Smooth muscle cell of the umbilical artery (primary cell): ENCODE results near the gene BHMT2. TPM values are rescaled to one million over a fixed set of nuclear protein-coding genes. Genes with fewer than 3 reads are reported as not detected.

Experiments used
- total RNA-seq: library from RNA; depleted of rRNA; stranded (reverse); fragments of >200 nt; gene quantifications from 2 replicates; pipeline ENCODE4 v1.2.3, GENCODE V29; 2014

Gene BHMT2
- total RNA-seq = 0.59 and 1.2 TPM in 2 replicates

GRCh38 chr5:79069488-79070349 is at the start of gene BHMT2, which contains the start of gene DMGDH:
Gene BHMT2 (plus strand): TSS chr5:79069767. CDS start chr5:79069783, 16 bp downstream.
Gene DMGDH (minus strand): TSS chr5:79069674. CDS start chr5:79069620, 54 bp downstream.

DNA sequence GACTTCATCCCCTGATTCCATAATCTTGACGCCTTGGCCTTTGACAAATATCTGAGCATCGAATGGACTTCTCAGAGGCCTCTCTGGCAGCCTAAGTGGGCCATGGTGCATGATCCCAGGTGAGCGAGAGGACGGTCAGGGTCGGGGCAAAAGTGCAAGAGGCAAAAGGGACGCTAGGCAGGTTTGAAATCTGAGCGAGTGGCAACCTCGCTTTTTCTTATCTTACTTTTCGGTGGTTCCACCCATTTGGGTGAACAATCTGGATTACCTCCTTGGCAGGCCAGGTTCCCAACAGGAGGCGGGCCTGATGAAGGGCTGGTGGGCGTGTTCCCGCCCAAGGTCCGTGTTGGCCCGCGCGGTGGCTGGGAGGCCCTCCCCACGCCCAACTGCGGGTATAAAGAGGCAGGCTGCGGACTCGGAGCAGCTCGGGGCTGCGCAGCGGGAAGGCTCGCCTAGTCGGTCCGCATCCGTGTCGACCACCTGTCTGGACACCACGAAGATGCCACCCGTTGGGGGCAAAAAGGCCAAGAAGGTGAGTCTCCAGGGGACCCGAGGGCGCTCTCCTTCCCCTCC is 41.9 kb downstream of the BHMT2 start, which contains the start of gene BHMT:
Gene BHMT, plus strand, starts transcription at position 423 of the 573 bp plus-strand sequence. Its CDS starts 77 bp downstream, at position 500.

Other genes with a start within 250 kb of the BHMT2 start
- 25.2 and 29.6 TPM in 2 replicates for gene ARSB, start 84.5 kb upstream of the BHMT2 start, total RNA-seq
- 0.30 and 0.37 TPM in 2 replicates for gene DMGDH, start 93 bp upstream of the BHMT2 start, total RNA-seq
- not detected in 2 replicates for gene BHMT, start 42.0 kb downstream of the BHMT2 start, total RNA-seq
- 5.7 and 11.3 TPM in 2 replicates for gene JMY, start 166.4 kb downstream of the BHMT2 start, total RNA-seq